Measurements from ENCODE around the gene ITIH2. TPM values are rescaled to one million over a fixed set of nuclear protein-coding genes. Genes with fewer than 3 reads are reported as not detected.
"Not testable (repeated sequence)": the region's sequence is repeated elsewhere in the genome, so short reads cannot be mapped to it uniquely, and the experiment has no call there.

ITIH2 gene
- total RNA-seq, 2 experiments from 2014 or later = not detected

- CTCF ChIA-PET = interaction anchor here (2.0 kb wide), 1 partner anchor 52 kb away, joined by 6 read pairs; no protein-coding TSS in a partner anchor
- H3K4me3 Mint-ChIP-seq = no peak overlapping the region
- no peaks in the 10 kb centered on the region for H3K9me3 Mint-ChIP-seq
- H3K36me3 Mint-ChIP-seq (ENCODE audit: low read depth) = no peaks in the 10 kb centered on the region
- ATAC-seq = no peak
- H3K4me1 Mint-ChIP-seq (ENCODE audit: low read depth) = no peaks in the 10 kb centered on the region
- POLR2A ChIA-PET = no interaction called here
- no peak overlapping the region for H3K27ac Mint-ChIP-seq
- H3K27me3 Mint-ChIP-seq = no peaks in the 10 kb centered on the region
- intact Hi-C loops (cut with micrococcal nuclease) = no loop called here
- DNase-seq = no peak
- no peak for TF ChIP-seq CTCF (IDR thresholded peaks at IDR 0.05)
Measured at GRCh38 chr10:7738536-7739407, 35.7 kb downstream of the ITIH2 start.

- intact Hi-C loops (cut with micrococcal nuclease) = no loop called here
- no peak overlapping the region for H3K4me3 Mint-ChIP-seq
- no peaks in the 10 kb centered on the region for H3K27me3 Mint-ChIP-seq
- no peak overlapping the region for H3K27ac Mint-ChIP-seq
- H3K9me3 Mint-ChIP-seq = no peaks in the 10 kb centered on the region
- DNase-seq = no peak
- ChIA-PET CTCF (no interaction called here), POLR2A (no interaction called here)
- H3K36me3 Mint-ChIP-seq (ENCODE audit: low read depth) = no peaks in the 10 kb centered on the region
- H3K4me1 Mint-ChIP-seq (ENCODE audit: low read depth) = no peaks in the 10 kb centered on the region
- no peak for TF ChIP-seq CTCF (IDR thresholded peaks at IDR 0.05)
- no peak for ATAC-seq
Measured at GRCh38 chr10:7744307-7744706, 41.2 kb downstream of the ITIH2 start.

GRCh38 chr10:7748637-7749036, 45.5 kb downstream of the ITIH2 start:
- POLR2A ChIA-PET; CTCF ChIA-PET; H3K4me1 Mint-ChIP-seq (ENCODE audit: low read depth); ATAC-seq; intact Hi-C loops (cut with micrococcal nuclease); H3K9me3 Mint-ChIP-seq; DNase-seq; H3K4me3 Mint-ChIP-seq; H3K27ac Mint-ChIP-seq; H3K27me3 Mint-ChIP-seq: not testable (repeated sequence)
- H3K36me3 Mint-ChIP-seq (ENCODE audit: low read depth) = peaks cover 14% of the 10 kb centered on the region

GRCh38 chr10:7750222-7750621, 47.1 kb downstream of the ITIH2 start:
- intact Hi-C loops (cut with micrococcal nuclease) = no loop called here
- no peak overlapping the region for H3K4me3 Mint-ChIP-seq
- no peak for TF ChIP-seq CTCF (IDR thresholded peaks at IDR 0.05)
- CTCF ChIA-PET = no interaction called here
- ATAC-seq (no peak), DNase-seq (no peak)
- H3K4me1 Mint-ChIP-seq (ENCODE audit: low read depth) = no peaks in the 10 kb centered on the region
- POLR2A ChIA-PET = no interaction called here
- no peak overlapping the region for H3K27ac Mint-ChIP-seq
- H3K36me3 Mint-ChIP-seq (ENCODE audit: low read depth) = peaks cover 21% of the 10 kb centered on the region
- no peaks in the 10 kb centered on the region for H3K27me3 Mint-ChIP-seq
- no peaks in the 10 kb centered on the region for H3K9me3 Mint-ChIP-seq

GRCh38 chr10:7752251-7752650, 49.1 kb downstream of the ITIH2 start:
- ChIA-PET POLR2A (interaction anchor here (1.1 kb wide), 1 partner anchor 36 kb away, joined by 3 read pairs; the partner anchor contains the start of genes ATP5F1C and KIN), CTCF (no interaction called here)
- no peak overlapping the region for H3K27ac Mint-ChIP-seq
- DNase-seq (no peak), ATAC-seq (no peak)
- peaks cover 29% of the 10 kb centered on the region for H3K36me3 Mint-ChIP-seq (ENCODE audit: low read depth)
- H3K4me3 Mint-ChIP-seq = no peak overlapping the region
- intact Hi-C loops (cut with micrococcal nuclease) = no loop called here
- H3K27me3 Mint-ChIP-seq = no peaks in the 10 kb centered on the region
- no peaks in the 10 kb centered on the region for H3K4me1 Mint-ChIP-seq (ENCODE audit: low read depth)
- no peaks in the 10 kb centered on the region for H3K9me3 Mint-ChIP-seq
- TF ChIP-seq CTCF (IDR thresholded peaks at IDR 0.05) = no peak

All from activated CD8-positive, alpha-beta T cell treated with anti-CD3 and anti-CD28 coated beads for 36 hours (primary cell).